Measurements from ENCODE around the gene CDK14.
"Not testable (repeated sequence)": the region's sequence is repeated elsewhere in the genome, so short reads cannot be mapped to it uniquely, and the experiment has no call there.

The CDK14 gene

GRCh38 chr7:90631502-90631901 lies 35.4 kb downstream of the CDK14 start:
- H3K27me3 ChIP-seq (ENCODE audit: control insufficient read depth, insufficient read depth, low read length), result no peaks in the 10 kb centered on the region
- no peak overlapping the region for H3K4me2 ChIP-seq (ENCODE audit: low read length)
- no peaks in the 10 kb centered on the region for H3K79me2 ChIP-seq
- H3K9me3 ChIP-seq (ENCODE audit: control insufficient read depth, low read length), result no peaks in the 10 kb centered on the region
- no peaks in the 10 kb centered on the region for H3K4me1 ChIP-seq
- H3K27ac ChIP-seq, result no peak overlapping the region
- no peak for TF ChIP-seq CTCF (IDR thresholded peaks at IDR 0.05)
- no peaks in the 10 kb centered on the region for H3K36me3 ChIP-seq (ENCODE audit: control insufficient read depth, insufficient read depth, low read length)
- H3K9ac ChIP-seq, result no peak overlapping the region
- H2AFZ ChIP-seq, result no peak overlapping the region
- no peak overlapping the region for H3K4me3 ChIP-seq (ENCODE audit: low read depth, low read length)

GRCh38 chr7:90639683-90640082 lies 43.6 kb downstream of the CDK14 start:
- not testable (repeated sequence) for H2AFZ ChIP-seq; H3K27me3 ChIP-seq (ENCODE audit: control insufficient read depth, insufficient read depth, low read length); H3K9ac ChIP-seq; H3K4me1 ChIP-seq; H3K4me2 ChIP-seq (ENCODE audit: low read length); H3K27ac ChIP-seq; H3K4me3 ChIP-seq (ENCODE audit: low read depth, low read length); H3K79me2 ChIP-seq; H3K36me3 ChIP-seq (ENCODE audit: control insufficient read depth, insufficient read depth, low read length); H3K9me3 ChIP-seq (ENCODE audit: control insufficient read depth, low read length)

- no peak overlapping the region for H3K9ac ChIP-seq
- H3K36me3 ChIP-seq (ENCODE audit: control insufficient read depth, insufficient read depth, low read length), result no peaks in the 10 kb centered on the region
- H3K4me3 ChIP-seq (ENCODE audit: low read depth, low read length), result no peak overlapping the region
- no peak overlapping the region for H3K4me2 ChIP-seq (ENCODE audit: low read length)
- H3K79me2 ChIP-seq, result no peaks in the 10 kb centered on the region
- H3K27me3 ChIP-seq (ENCODE audit: control insufficient read depth, insufficient read depth, low read length), result no peaks in the 10 kb centered on the region
- no peak for TF ChIP-seq CTCF (IDR thresholded peaks at IDR 0.05)
- no peak overlapping the region for H3K27ac ChIP-seq
- H3K9me3 ChIP-seq (ENCODE audit: control insufficient read depth, low read length), result no peaks in the 10 kb centered on the region
- H3K4me1 ChIP-seq, result no peaks in the 10 kb centered on the region
- H2AFZ ChIP-seq, result no peak overlapping the region
Observed at GRCh38 chr7:90642978-90643377, 46.9 kb downstream of the CDK14 start.

GRCh38 chr7:90645784-90646183 lies 49.7 kb downstream of the CDK14 start:
- Histone ChIP-seq H2AFZ (no peak overlapping the region), H3K27me3 (ENCODE audit: control insufficient read depth, insufficient read depth, low read length) (no peaks in the 10 kb centered on the region), H3K9ac (no peak overlapping the region), H3K9me3 (ENCODE audit: control insufficient read depth, low read length) (no peaks in the 10 kb centered on the region), H3K27ac (no peak overlapping the region), H3K79me2 (no peaks in the 10 kb centered on the region), H3K36me3 (ENCODE audit: control insufficient read depth, insufficient read depth, low read length) (no peaks in the 10 kb centered on the region), H3K4me1 (no peaks in the 10 kb centered on the region), H3K4me2 (ENCODE audit: low read length) (no peak overlapping the region), H3K4me3 (ENCODE audit: low read depth, low read length) (no peak overlapping the region)
- no peak for TF ChIP-seq CTCF (IDR thresholded peaks at IDR 0.05)

GRCh38 chr7:90648107-90648506 lies 52.0 kb downstream of the CDK14 start:
- Histone ChIP-seq H3K27ac (no peak overlapping the region), H3K4me3 (ENCODE audit: low read depth, low read length) (no peak overlapping the region), H2AFZ (no peak overlapping the region), H3K9ac (no peak overlapping the region), H3K9me3 (ENCODE audit: control insufficient read depth, low read length) (no peaks in the 10 kb centered on the region), H3K4me2 (ENCODE audit: low read length) (no peak overlapping the region), H3K79me2 (no peaks in the 10 kb centered on the region), H3K4me1 (no peaks in the 10 kb centered on the region), H3K36me3 (ENCODE audit: control insufficient read depth, insufficient read depth, low read length) (no peaks in the 10 kb centered on the region), H3K27me3 (ENCODE audit: control insufficient read depth, insufficient read depth, low read length) (no peaks in the 10 kb centered on the region)
- no peak for TF ChIP-seq CTCF (IDR thresholded peaks at IDR 0.05)
